ENCODE data around the gene PARD3. TPM values are rescaled to one million over a fixed set of nuclear protein-coding genes. Genes with fewer than 3 reads are reported as not detected.

The PARD3 gene
- total and polyA plus RNA-seq, 10 of the 15 experiments (the other 5 are each of a cell fraction or from before 2014, with no cell fraction given), result 2.6 to 43.1 (median 13.9) TPM

DNA sequence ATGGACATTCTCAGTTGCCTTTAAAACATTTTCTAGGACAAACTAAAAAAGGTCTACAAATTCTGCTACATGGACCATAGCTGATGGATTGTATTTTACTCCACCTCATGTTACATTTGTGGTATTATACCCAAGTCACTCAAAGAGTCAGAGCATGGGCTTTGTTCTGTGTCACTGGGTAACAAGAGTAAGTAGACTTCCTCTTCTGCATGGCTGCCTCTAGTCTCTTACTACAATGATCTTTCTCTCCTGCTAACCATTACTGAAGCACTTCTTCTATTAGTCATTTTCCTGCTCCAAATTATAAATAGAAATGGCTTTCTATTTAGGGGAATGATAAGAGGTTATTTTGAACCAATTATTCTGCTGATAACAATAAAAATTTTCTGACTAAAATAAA lies 753.3 kb downstream of the PARD3 start:
- FAIRE-seq, result no peak
- no peaks in the 10 kb centered on the region for H3K36me3 ChIP-seq (ENCODE audit: control insufficient read depth in 2 of 2, insufficient read depth in 2 of 2, low read length in 1 of 2)
- no TSS peak for BruUV-seq (replicated peaks)

More for the DNA sequence above, 753.3 kb downstream of the PARD3 start:
- no peak for DNase-seq (ENCODE audit: low read depth, low spot score)
- no peaks in the 10 kb centered on the region for H3K4me1 ChIP-seq (ENCODE audit: control insufficient read depth, insufficient read depth, low read length)
- POLR2A ChIA-PET, result no interaction called here
- H3K79me2 ChIP-seq (ENCODE audit: control insufficient read depth, insufficient read depth, low read length), result no peaks in the 10 kb centered on the region
- H3K4me2 ChIP-seq (ENCODE audit: control insufficient read depth, insufficient read depth), result no peak overlapping the region
- H3K9me3 ChIP-seq (replicated peaks; ENCODE audit: control insufficient read depth, insufficient read depth, low read length), result no peaks in the 10 kb centered on the region; the same call in 2 of the 3 replicates
- H4K20me1 ChIP-seq (ENCODE audit: control insufficient read depth, insufficient read depth), result no peaks in the 10 kb centered on the region
- TF ChIP-seq RBBP5 (conservative IDR thresholded peaks at IDR 0.05), result no peak
- no peak for TF ChIP-seq PML (IDR thresholded peaks at IDR 0.05; ENCODE audit: low read length)
- TF ChIP-seq HSF1 (IDR thresholded peaks at IDR 0.05; ENCODE audit: low read depth, low read length), result no peak
- TF ChIP-seq SP1 (IDR thresholded peaks at IDR 0.05; ENCODE audit: low read depth, low read length), result no peak
- TF ChIP-seq YBX1 (IDR thresholded peaks at IDR 0.05), result no peak
- no peak for TF ChIP-seq NFIC (IDR thresholded peaks at IDR 0.05; ENCODE audit: low read depth, low read length)
- no peak for TF ChIP-seq JUND (IDR thresholded peaks at IDR 0.05; ENCODE audit: low read depth, low read length)
- TF ChIP-seq, protein P1, sequence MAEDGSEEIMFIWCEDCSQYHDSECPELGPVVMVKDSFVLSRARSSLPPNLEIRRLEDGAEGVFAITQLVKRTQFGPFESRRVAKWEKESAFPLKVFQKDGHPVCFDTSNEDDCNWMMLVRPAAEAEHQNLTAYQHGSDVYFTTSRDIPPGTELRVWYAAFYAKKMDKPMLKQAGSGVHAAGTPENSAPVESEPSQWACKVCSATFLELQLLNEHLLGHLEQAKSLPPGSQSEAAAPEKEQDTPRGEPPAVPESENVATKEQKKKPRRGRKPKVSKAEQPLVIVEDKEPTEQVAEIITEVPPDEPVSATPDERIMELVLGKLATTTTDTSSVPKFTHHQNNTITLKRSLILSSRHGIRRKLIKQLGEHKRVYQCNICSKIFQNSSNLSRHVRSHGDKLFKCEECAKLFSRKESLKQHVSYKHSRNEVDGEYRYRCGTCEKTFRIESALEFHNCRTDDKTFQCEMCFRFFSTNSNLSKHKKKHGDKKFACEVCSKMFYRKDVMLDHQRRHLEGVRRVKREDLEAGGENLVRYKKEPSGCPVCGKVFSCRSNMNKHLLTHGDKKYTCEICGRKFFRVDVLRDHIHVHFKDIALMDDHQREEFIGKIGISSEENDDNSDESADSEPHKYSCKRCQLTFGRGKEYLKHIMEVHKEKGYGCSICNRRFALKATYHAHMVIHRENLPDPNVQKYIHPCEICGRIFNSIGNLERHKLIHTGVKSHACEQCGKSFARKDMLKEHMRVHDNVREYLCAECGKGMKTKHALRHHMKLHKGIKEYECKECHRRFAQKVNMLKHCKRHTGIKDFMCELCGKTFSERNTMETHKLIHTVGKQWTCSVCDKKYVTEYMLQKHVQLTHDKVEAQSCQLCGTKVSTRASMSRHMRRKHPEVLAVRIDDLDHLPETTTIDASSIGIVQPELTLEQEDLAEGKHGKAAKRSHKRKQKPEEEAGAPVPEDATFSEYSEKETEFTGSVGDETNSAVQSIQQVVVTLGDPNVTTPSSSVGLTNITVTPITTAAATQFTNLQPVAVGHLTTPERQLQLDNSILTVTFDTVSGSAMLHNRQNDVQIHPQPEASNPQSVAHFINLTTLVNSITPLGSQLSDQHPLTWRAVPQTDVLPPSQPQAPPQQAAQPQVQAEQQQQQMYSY (CRISPR knock-in tag; IDR thresholded peaks at IDR 0.05), result no peak
- TF ChIP-seq ZBED1 (IDR thresholded peaks at IDR 0.05; ENCODE audit: borderline replicate concordance), result no peak
- no peak for TF ChIP-seq CREB1 (IDR thresholded peaks at IDR 0.05; ENCODE audit: low read depth)
- no peak for TF ChIP-seq SMC3 (IDR thresholded peaks at IDR 0.05; ENCODE audit: borderline replicate concordance, low read length)
- TF ChIP-seq CBX3 (IDR thresholded peaks at IDR 0.05; ENCODE audit: borderline replicate concordance, low read depth), result no peak
- no peak for TF ChIP-seq CHD1 (IDR thresholded peaks at IDR 0.05; ENCODE audit: low read depth, low read length)
- TF ChIP-seq, protein P2, sequence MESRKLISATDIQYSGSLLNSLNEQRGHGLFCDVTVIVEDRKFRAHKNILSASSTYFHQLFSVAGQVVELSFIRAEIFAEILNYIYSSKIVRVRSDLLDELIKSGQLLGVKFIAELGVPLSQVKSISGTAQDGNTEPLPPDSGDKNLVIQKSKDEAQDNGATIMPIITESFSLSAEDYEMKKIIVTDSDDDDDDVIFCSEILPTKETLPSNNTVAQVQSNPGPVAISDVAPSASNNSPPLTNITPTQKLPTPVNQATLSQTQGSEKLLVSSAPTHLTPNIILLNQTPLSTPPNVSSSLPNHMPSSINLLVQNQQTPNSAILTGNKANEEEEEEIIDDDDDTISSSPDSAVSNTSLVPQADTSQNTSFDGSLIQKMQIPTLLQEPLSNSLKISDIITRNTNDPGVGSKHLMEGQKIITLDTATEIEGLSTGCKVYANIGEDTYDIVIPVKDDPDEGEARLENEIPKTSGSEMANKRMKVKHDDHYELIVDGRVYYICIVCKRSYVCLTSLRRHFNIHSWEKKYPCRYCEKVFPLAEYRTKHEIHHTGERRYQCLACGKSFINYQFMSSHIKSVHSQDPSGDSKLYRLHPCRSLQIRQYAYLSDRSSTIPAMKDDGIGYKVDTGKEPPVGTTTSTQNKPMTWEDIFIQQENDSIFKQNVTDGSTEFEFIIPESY (IDR thresholded peaks at IDR 0.05), result no peak
- TF ChIP-seq LARP7 (IDR thresholded peaks at IDR 0.05), result no peak
- TF ChIP-seq KAT2A (conservative IDR thresholded peaks at IDR 0.05; ENCODE audit: control insufficient read depth, low read depth, low read length), result no peak
- TF ChIP-seq NBN (IDR thresholded peaks at IDR 0.05), result no peak
- no peak for TF ChIP-seq HDGF (IDR thresholded peaks at IDR 0.05)
- intact Hi-C loops (cut with micrococcal nuclease; ENCODE audit: unreplicated experiment), result no loop called here
- no peak overlapping the region for H3K9ac ChIP-seq (ENCODE audit: control insufficient read depth, insufficient read depth, low read length)
- no peaks in the 10 kb centered on the region for H3K27me3 ChIP-seq (replicated peaks in 1 of 2; ENCODE audit: control insufficient read depth in 2 of 2, insufficient read depth in 2 of 2, low read length in 1 of 2)
- in situ Hi-C loops (cut with MboI), result no loop called here
- H3K27ac ChIP-seq (ENCODE audit: control insufficient read depth, insufficient read depth), result no peak overlapping the region
- ATAC-seq, result no peak
- SMC1A ChIA-PET (ENCODE audit: uncharacterized antibody, unreplicated experiment), result interaction anchor here (0.7 kb wide), 1 partner anchor 11 kb away, joined by 3 read pairs; no protein-coding TSS in a partner anchor
- no peak overlapping the region for H3K4me3 ChIP-seq
- no peak overlapping the region for H2AFZ ChIP-seq (ENCODE audit: control insufficient read depth, low read depth, low read length)
- RAD21 ChIA-PET (ENCODE audit: unreplicated experiment), result no interaction called here
- CTCF ChIA-PET, result no interaction called here

Measured in GM12878 (cell line).